H4 (cell line): ENCODE results near the gene TMOD3. TPM values are rescaled to one million over a fixed set of nuclear protein-coding genes. Genes with fewer than 3 reads are reported as not detected.
"Not testable (repeated sequence)": the region's sequence is repeated elsewhere in the genome, so short reads cannot be mapped to it uniquely, and the experiment has no call there.

Source experiments
- DNase-seq: peaks from one replicate; pipeline ENCODE4 v3.0.0-alpha.2; 2015; ENCODE audit warnings: low spot score
- total RNA-seq: library from RNA; depleted of rRNA; stranded (reverse); fragments of >200 nt; shearing (Covaris generic); gene quantifications from 2 replicates; pipeline ENCODE4 v1.2.3, GENCODE V29; 2014

The TMOD3 gene
- total RNA-seq, 1 experiment from 2014 or later = 22.5 TPM

- DNase-seq = no peak
Measured at GRCh38 chr15:51864408-51865056, 35.1 kb downstream of the TMOD3 start.

- DNase-seq = no peak
Measured at GRCh38 chr15:51865317-51865716, 35.9 kb downstream of the TMOD3 start.

- DNase-seq = no peak
Measured at GRCh38 chr15:51866161-51866560, 36.7 kb downstream of the TMOD3 start.

- DNase-seq = no peak
Measured at GRCh38 chr15:51866751-51867150, 37.3 kb downstream of the TMOD3 start.

- DNase-seq = peak; percentile 30
Measured at GRCh38 chr15:51869060-51869421, 39.6 kb downstream of the TMOD3 start.

GRCh38 chr15:51870774-51871173, 41.3 kb downstream of the TMOD3 start:
- DNase-seq = no peak

GRCh38 chr15:51874751-51875644, 45.5 kb downstream of the TMOD3 start:
- peak; percentile 84 for DNase-seq

GRCh38 chr15:51876169-51876568, 46.7 kb downstream of the TMOD3 start:
- DNase-seq = no peak

- DNase-seq = peak; percentile 10
Measured at GRCh38 chr15:51878446-51879386, 49.3 kb downstream of the TMOD3 start.

- no peak for DNase-seq
Measured at GRCh38 chr15:51879555-51879954, 50.1 kb downstream of the TMOD3 start.

- no peak for DNase-seq
Measured at GRCh38 chr15:51883271-51883837, 53.9 kb downstream of the TMOD3 start.

- no peak for DNase-seq
Measured at GRCh38 chr15:51884041-51884440, 54.6 kb downstream of the TMOD3 start.

- DNase-seq = no peak
Measured at GRCh38 chr15:51884517-51885236, 55.2 kb downstream of the TMOD3 start.

- DNase-seq = not testable (repeated sequence)
Measured at GRCh38 chr15:51885758-51886157, 56.3 kb downstream of the TMOD3 start.

- DNase-seq = no peak
Measured at GRCh38 chr15:51887887-51888592, 58.6 kb downstream of the TMOD3 start.

GRCh38 chr15:51888593-51889195, 59.2 kb downstream of the TMOD3 start:
- DNase-seq = no peak

- DNase-seq = no peak
Measured at GRCh38 chr15:51889486-51889885, 60.0 kb downstream of the TMOD3 start.

- DNase-seq = no peak
Measured at GRCh38 chr15:51904421-51904820, 75.0 kb downstream of the TMOD3 start.

GRCh38 chr15:51904931-51905330, 75.5 kb downstream of the TMOD3 start:
- DNase-seq = no peak
